DOHH2 (cell line): ENCODE measurements around the gene UNC5A.

ENCODE experiments used
- H3F3A ChIP-seq: fragments of 200-600 bp; sonication (generic), shearing (Covaris generic); 2 replicates; pipeline ENCODE4 v1.6.0; 2016; ENCODE audit warnings: antibody characterized with exemption, mild to moderate bottlenecking; ENCODE audit not compliant: control insufficient read depth, insufficient read depth
- H3K27ac ChIP-seq: fragments of 200-600 bp; sonication (generic); 2 replicates; pipeline ENCODE4 v1.5.1; 2014; ENCODE audit warnings: low read depth, mild to moderate bottlenecking, low read length, moderate library complexity
- H3K27me3 ChIP-seq: fragments of 200-600 bp; sonication (generic); 2 replicates; pipeline ENCODE4 v1.6.1; 2014; ENCODE audit warnings: mild to moderate bottlenecking, low read length, mixed read lengths; ENCODE audit not compliant: control insufficient read depth
- H3K36me3 ChIP-seq: fragments of 200-600 bp; sonication (generic); 2 replicates; pipeline ENCODE4 v1.6.1; 2014; ENCODE audit warnings: mild to moderate bottlenecking, low read length, moderate library complexity, mixed read lengths; ENCODE audit not compliant: control insufficient read depth
- H3K4me1 ChIP-seq: fragments of 200-600 bp; sonication (generic); 2 replicates; pipeline ENCODE4 v1.6.1; 2014; ENCODE audit warnings: mild to moderate bottlenecking, low read length, mixed read lengths; ENCODE audit not compliant: control insufficient read depth
- H3K4me2 ChIP-seq: fragments of 200-600 bp; sonication (generic); 2 replicates; pipeline ENCODE4 v1.6.0; 2014; ENCODE audit warnings: mild to moderate bottlenecking, low read length, moderate library complexity
- H3K4me3 ChIP-seq: fragments of 200-600 bp; sonication (generic); 2 replicates; pipeline ENCODE4 v1.5.1; 2014; ENCODE audit warnings: mild to moderate bottlenecking, low read length, mixed read lengths
- H3K79me2 ChIP-seq: fragments of 200-600 bp; sonication (generic); 2 replicates; pipeline ENCODE4 v1.6.1; 2014; ENCODE audit warnings: mild to moderate bottlenecking, low read length, mixed read lengths; ENCODE audit not compliant: control insufficient read depth
- H3K9me2 ChIP-seq: fragments of 200-600 bp; sonication (generic); replicated peaks from 2 replicates; pipeline ENCODE4 v1.6.1; 2014; ENCODE audit warnings: mild to moderate bottlenecking, low read length, mixed read lengths; ENCODE audit not compliant: control insufficient read depth
- H3K9me3 ChIP-seq: fragments of 200-600 bp; sonication (generic); 2 replicates; pipeline ENCODE4 v1.6.1; 2014; ENCODE audit warnings: antibody characterized with exemption, low read length, mixed read lengths; ENCODE audit not compliant: control insufficient read depth, insufficient read depth
- H4K20me1 ChIP-seq: fragments of 200-600 bp; sonication (generic); 2 replicates; pipeline ENCODE4 v1.6.0; 2014; ENCODE audit warnings: low read depth, mild to moderate bottlenecking, antibody characterized with exemption, low read length, moderate library complexity; ENCODE audit not compliant: control insufficient read depth, insufficient read depth
- CTCF ChIP-seq: fragments of 200-600 bp; sonication (generic); IDR thresholded peaks from one replicate; pipeline ENCODE4 v1.5.1; 2014; ENCODE audit warnings: antibody characterized with exemption, mild to moderate bottlenecking, low read depth, low read length; ENCODE audit not compliant: poor library complexity, severe bottlenecking
- EZH2phosphoT487 ChIP-seq: fragments of 200-600 bp; sonication (generic); IDR thresholded peaks from 2 replicates; pipeline ENCODE4 v1.6.1; 2017; ENCODE audit warnings: borderline replicate concordance, mild to moderate bottlenecking, antibody characterized with exemption, low read length, moderate library complexity, mixed read lengths

UNC5A gene

GRCh38 chr5:176912115-176912514 is 101.8 kb downstream of the UNC5A start:
- TF ChIP-seq CTCF (no peak), EZH2phosphoT487 (no peak)
- H3K36me3 ChIP-seq: peaks cover 83% of the 10 kb centered on the region
- no peaks in the 10 kb centered on the region for H3K4me1 ChIP-seq
- no peak overlapping the region for H3K27ac ChIP-seq
- H3K27me3 ChIP-seq: no peaks in the 10 kb centered on the region
- no peak overlapping the region for H3K4me3 ChIP-seq
- no peak overlapping the region for H3K4me2 ChIP-seq
- H3K79me2 ChIP-seq: no peaks in the 10 kb centered on the region
- H3K9me2 ChIP-seq: no peaks in the 10 kb centered on the region
- H3K9me3 ChIP-seq: no peaks in the 10 kb centered on the region
- H4K20me1 ChIP-seq: no peaks in the 10 kb centered on the region; the same call in 1 of the 2 replicates
- H3F3A ChIP-seq: 0 out of 2 replicates have a peak, but pooled peaks cover 2% of the 10 kb centered on the region

GRCh38 chr5:176915906-176916305 is 105.5 kb downstream of the UNC5A start:
- Histone ChIP-seq H3K4me1 (no peaks in the 10 kb centered on the region), H4K20me1 (no peaks in the 10 kb centered on the region; the same call in none of the 2 replicates), H3K4me2 (no peak overlapping the region)

GRCh38 chr5:176916337-176916736 is 106.0 kb downstream of the UNC5A start:
- H3F3A ChIP-seq: 0 out of 2 replicates have a peak, but pooled peaks cover 2% of the 10 kb centered on the region
- H3K36me3 ChIP-seq: peaks cover 76% of the 10 kb centered on the region
- no peaks in the 10 kb centered on the region for H3K4me1 ChIP-seq
- H3K27ac ChIP-seq: no peak overlapping the region
- H3K79me2 ChIP-seq: no peaks in the 10 kb centered on the region
- H4K20me1 ChIP-seq: no peaks in the 10 kb centered on the region; the same call in none of the 2 replicates
- H3K27me3 ChIP-seq: no peaks in the 10 kb centered on the region
- no peaks in the 10 kb centered on the region for H3K9me2 ChIP-seq
- no peak overlapping the region for H3K4me3 ChIP-seq
- H3K9me3 ChIP-seq: no peaks in the 10 kb centered on the region
- no peak overlapping the region for H3K4me2 ChIP-seq
- TF ChIP-seq EZH2phosphoT487: no peak
- no peak for TF ChIP-seq CTCF

More at GRCh38 chr5:176915906-176916305, 105.5 kb downstream of the UNC5A start:
- H3K79me2 ChIP-seq: no peaks in the 10 kb centered on the region
- H3K27me3 ChIP-seq: no peaks in the 10 kb centered on the region
- H3K9me3 ChIP-seq: no peaks in the 10 kb centered on the region
- no peak overlapping the region for H3K27ac ChIP-seq
- no peak overlapping the region for H3K4me3 ChIP-seq
- no peak for TF ChIP-seq EZH2phosphoT487
- TF ChIP-seq CTCF: no peak
- no peaks in the 10 kb centered on the region for H3K9me2 ChIP-seq
- H3F3A ChIP-seq: 0 out of 2 replicates have a peak, but pooled peaks cover 2% of the 10 kb centered on the region
- H3K36me3 ChIP-seq: peaks cover 72% of the 10 kb centered on the region

GRCh38 chr5:176918613-176919012 is 108.3 kb downstream of the UNC5A start:
- H3K27ac ChIP-seq: no peak overlapping the region
- H3F3A ChIP-seq: no peaks in the 10 kb centered on the region
- H3K4me3 ChIP-seq: no peak overlapping the region
- peaks cover 79% of the 10 kb centered on the region for H3K36me3 ChIP-seq
- no peaks in the 10 kb centered on the region; the same call in 1 of the 2 replicates for H3K79me2 ChIP-seq
- no peaks in the 10 kb centered on the region for H3K9me2 ChIP-seq
- TF ChIP-seq EZH2phosphoT487 (no peak), CTCF (no peak)
- H3K9me3 ChIP-seq: no peaks in the 10 kb centered on the region
- H3K27me3 ChIP-seq: no peaks in the 10 kb centered on the region
- no peak overlapping the region for H3K4me2 ChIP-seq
- no peaks in the 10 kb centered on the region for H3K4me1 ChIP-seq
- H4K20me1 ChIP-seq: no peaks in the 10 kb centered on the region; the same call in 1 of the 2 replicates
